Vagina (tissue), 2 donors: ENCODE results near the gene EXOC6B. TPM values are rescaled to one million over a fixed set of nuclear protein-coding genes. Genes with fewer than 3 reads are reported as not detected.

Experiments used
- DNase-seq, 2 donors: peaks; one replicate each; pipeline ENCODE4 v3.0.0-alpha.2; 2017; ENCODE audit errors: extremely low spot score in 2 of 2
- H3K27ac ChIP-seq: fragments of 200-600 bp; sonication (generic); one replicate; pipeline ENCODE4 v1.5.1; 2019
- H3K27me3 ChIP-seq: fragments of 200-600 bp; sonication (generic); one replicate; pipeline ENCODE4 v1.5.1; 2019
- H3K36me3 ChIP-seq, 2 donors: fragments of 200-600 bp; sonication (generic); one replicate each; pipeline ENCODE4 v1.5.1; 2017 to 2019
- H3K4me1 ChIP-seq: fragments of 200-600 bp; sonication (generic); one replicate; pipeline ENCODE4 v1.5.1; 2019
- H3K4me3 ChIP-seq, 2 donors: fragments of 200-600 bp; sonication (generic); 1 replicate in 1 of 2; 2 replicates in 1 of 2; pipeline ENCODE4 v1.5.1; 2016 to 2019
- H3K9me3 ChIP-seq: fragments of 200-600 bp; sonication (generic); one replicate; pipeline ENCODE4 v1.5.1; 2019
- CTCF ChIP-seq, 3 experiments: fragments of 450-650 bp in 2 of 3; fragments of 200-600 bp in 1 of 3; sonication (generic) in 1 of 3; IDR thresholded peaks; one replicate each; pipeline ENCODE4 v1.5.1; 2017 to 2019; ENCODE audit warnings: antibody characterized with exemption in 3 of 3, mild to moderate bottlenecking in 2 of 3, moderate library complexity in 2 of 3
- POLR2A ChIP-seq, 2 donors: fragments of 450-650 bp; IDR thresholded peaks; one replicate each; pipeline ENCODE4 v1.6.1; 2017; ENCODE audit warnings: antibody characterized with exemption in 2 of 2, mild to moderate bottlenecking in 2 of 2, moderate library complexity in 2 of 2
- POLR2AphosphoS5 ChIP-seq, 2 donors: sonication (generic); formaldehyde crosslinking; IDR thresholded peaks; one replicate each; pipeline ENCODE4 v1.9.0; 2017; ENCODE audit warnings: antibody characterized with exemption in 2 of 2, mild to moderate bottlenecking in 2 of 2, low read depth in 1 of 2; ENCODE audit not compliant: insufficient read depth in 1 of 2
- intact Hi-C: fragments of 100-400 bp; cut with DNase I; formaldehyde crosslinking; loops from one replicate; pipeline ENCODE4 v1.15.1; 2023
- total RNA-seq: library from RNA; depleted of rRNA; stranded (reverse); fragments of >200 nt; gene quantifications from one replicate; pipeline ENCODE4 v1.2.3, GENCODE V29; 2016

EXOC6B gene
- total RNA-seq, 1 donor from 2014 or later: 41.5 TPM

GRCh38 chr2:72803626-72804320 is 22.1 kb downstream of the EXOC6B start:
- no peaks in the 10 kb centered on the region for H3K36me3 ChIP-seq

GRCh38 chr2:72803151-72803550 is 22.7 kb downstream of the EXOC6B start:
- Histone ChIP-seq H3K27me3 (no peaks in the 10 kb centered on the region), H3K36me3 (no peaks in the 10 kb centered on the region), H3K27ac (no peak overlapping the region), H3K4me3 (no peak overlapping the region), H3K9me3 (no peaks in the 10 kb centered on the region), H3K4me1 (no peaks in the 10 kb centered on the region)
- DNase-seq: no peak
- intact Hi-C loops: no loop called here
- no peak for TF ChIP-seq POLR2AphosphoS5 (IDR thresholded peaks at IDR 0.05; ENCODE audit: insufficient read depth in 1 of 2, low read depth in 1 of 2)
- no peak for TF ChIP-seq POLR2A (IDR thresholded peaks at IDR 0.05)
- TF ChIP-seq CTCF (IDR thresholded peaks at IDR 0.05): no peak

More at GRCh38 chr2:72803626-72804320, 22.1 kb downstream of the EXOC6B start:
- intact Hi-C loops: no loop called here
- TF ChIP-seq CTCF (IDR thresholded peaks at IDR 0.05): no peak
- TF ChIP-seq POLR2AphosphoS5 (IDR thresholded peaks at IDR 0.05; ENCODE audit: insufficient read depth in 1 of 2, low read depth in 1 of 2): no peak
- TF ChIP-seq POLR2A (IDR thresholded peaks at IDR 0.05): no peak
- Histone ChIP-seq H3K27me3 (no peaks in the 10 kb centered on the region), H3K4me1 (no peaks in the 10 kb centered on the region), H3K27ac (no peak overlapping the region), H3K9me3 (no peaks in the 10 kb centered on the region), H3K4me3 (no peak overlapping the region)
- no peak for DNase-seq

GRCh38 chr2:72800492-72800891 is 25.3 kb downstream of the EXOC6B start:
- TF ChIP-seq CTCF (IDR thresholded peaks at IDR 0.05) (no peak), POLR2AphosphoS5 (IDR thresholded peaks at IDR 0.05; ENCODE audit: insufficient read depth in 1 of 2, low read depth in 1 of 2) (no peak), POLR2A (IDR thresholded peaks at IDR 0.05) (no peak)
- H3K36me3 ChIP-seq: no peaks in the 10 kb centered on the region
- H3K4me3 ChIP-seq: no peak overlapping the region
- intact Hi-C loops: no loop called here
- DNase-seq: no peak
- no peaks in the 10 kb centered on the region for H3K4me1 ChIP-seq
- no peaks in the 10 kb centered on the region for H3K27me3 ChIP-seq
- no peaks in the 10 kb centered on the region for H3K9me3 ChIP-seq
- no peak overlapping the region for H3K27ac ChIP-seq

DNA sequence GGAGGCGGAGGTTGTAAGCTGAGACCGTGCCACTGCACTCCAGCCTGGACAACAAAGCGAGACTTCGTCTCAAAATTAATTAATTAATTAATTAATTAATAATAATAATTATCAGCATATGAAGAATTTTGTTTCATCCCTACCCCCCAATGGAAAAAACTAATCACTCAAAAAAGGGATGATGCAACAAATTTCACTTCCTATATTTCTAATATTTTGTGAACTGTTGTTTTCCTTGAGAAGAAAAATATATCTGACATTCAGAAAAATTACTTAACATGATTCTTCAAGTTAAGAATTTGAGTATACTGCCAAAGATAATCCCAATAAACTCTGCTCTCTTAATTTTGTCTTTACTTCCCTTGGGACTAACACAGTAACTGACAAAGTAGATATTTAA is 28.1 kb downstream of the EXOC6B start:
- no peak for TF ChIP-seq CTCF (IDR thresholded peaks at IDR 0.05)
- DNase-seq: no peak
- H3K27ac ChIP-seq: no peak overlapping the region
- no peaks in the 10 kb centered on the region for H3K9me3 ChIP-seq
- peaks cover 11% of the 10 kb centered on the region for H3K4me1 ChIP-seq
- H3K4me3 ChIP-seq: no peak overlapping the region
- intact Hi-C loops: no loop called here
- H3K36me3 ChIP-seq: no peaks in the 10 kb centered on the region
- H3K27me3 ChIP-seq: no peaks in the 10 kb centered on the region

GRCh38 chr2:72796766-72797165 is 29.1 kb downstream of the EXOC6B start:
- Histone ChIP-seq H3K27me3 (no peaks in the 10 kb centered on the region), H3K27ac (no peak overlapping the region), H3K4me1 (peaks cover 11% of the 10 kb centered on the region), H3K4me3 (no peak overlapping the region), H3K9me3 (no peaks in the 10 kb centered on the region), H3K36me3 (no peaks in the 10 kb centered on the region)
- intact Hi-C loops: no loop called here
- no peak for DNase-seq
- TF ChIP-seq CTCF (IDR thresholded peaks at IDR 0.05) (no peak), POLR2A (IDR thresholded peaks at IDR 0.05) (no peak), POLR2AphosphoS5 (IDR thresholded peaks at IDR 0.05; ENCODE audit: insufficient read depth in 1 of 2, low read depth in 1 of 2) (no peak)
